SU-DHL-6 (cell line): ENCODE data around the gene ZMYND10.

Source experiments
- CTCF ChIP-seq: fragments of 200-600 bp; sonication (generic); IDR thresholded peaks from one replicate; pipeline ENCODE4 v1.5.1; 2017; ENCODE audit warnings: antibody characterized with exemption, mild to moderate bottlenecking, low read length, moderate library complexity; ENCODE audit not compliant: insufficient read depth, poor library complexity, severe bottlenecking
- EZH2phosphoT487 ChIP-seq: fragments of 200-600 bp; sonication (generic), shearing (Covaris generic); conservative IDR thresholded peaks from 2 replicates; pipeline ENCODE4 v1.6.1; 2018; ENCODE audit warnings: mild to moderate bottlenecking, antibody characterized with exemption, low read length, moderate library complexity, mixed read lengths

GRCh38 chr3:50373146-50374051 is 27.9 kb upstream of the ZMYND10 start:
- TF ChIP-seq CTCF (no peak), EZH2phosphoT487 (no peak)
